H9 (cell line): ENCODE data around the gene PTMA. TPM values are rescaled to one million over a fixed set of nuclear protein-coding genes. Genes with fewer than 3 reads are reported as not detected.

ENCODE experiments used
- DNase-seq: peaks from one replicate; pipeline ENCODE4 v3.0.0-alpha.2; 2017
- H2AFZ ChIP-seq: one replicate; pipeline ENCODE4 v1.6.1; 2013; ENCODE audit warnings: mild to moderate bottlenecking, low read length, control low read depth, moderate library complexity
- H2AK5ac ChIP-seq: 2 replicates; pipeline ENCODE4 v1.6.1; 2013; ENCODE audit warnings: low read length, control low read depth, mixed read lengths; ENCODE audit not compliant: insufficient read length
- H2BK120ac ChIP-seq: one replicate; pipeline ENCODE4 v1.6.1; 2013; ENCODE audit warnings: low read depth, mild to moderate bottlenecking, low read length, control low read depth, inconsistent platforms; ENCODE audit not compliant: poor library complexity, severe bottlenecking
- H2BK12ac ChIP-seq: 2 replicates; pipeline ENCODE4 v1.6.1; 2013; ENCODE audit warnings: low read length, control low read depth, mixed read lengths, low read depth; ENCODE audit not compliant: insufficient read length
- H2BK15ac ChIP-seq: 2 replicates; pipeline ENCODE4 v1.6.1; 2013; ENCODE audit warnings: low read depth, low read length, control low read depth
- H2BK20ac ChIP-seq: one replicate; pipeline ENCODE4 v1.6.1; 2013; ENCODE audit warnings: low read depth, mild to moderate bottlenecking, low read length, control low read depth, inconsistent platforms; ENCODE audit not compliant: poor library complexity, severe bottlenecking
- H2BK5ac ChIP-seq: 2 replicates; pipeline ENCODE4 v1.6.1; 2013; ENCODE audit warnings: low read length, control low read depth, mixed read lengths; ENCODE audit not compliant: insufficient read length
- H3K14ac ChIP-seq: 2 replicates; pipeline ENCODE4 v1.6.1; 2013; ENCODE audit warnings: low read length, control low read depth; ENCODE audit not compliant: insufficient read depth
- H3K18ac ChIP-seq: 2 replicates; pipeline ENCODE4 v1.6.1; 2013; ENCODE audit warnings: low read depth, mild to moderate bottlenecking, mixed read lengths, low read length, control low read depth; ENCODE audit not compliant: insufficient read length
- H3K23ac ChIP-seq: 2 replicates; pipeline ENCODE4 v1.6.1; 2013; ENCODE audit warnings: low read length, control low read depth, mixed read lengths, low read depth; ENCODE audit not compliant: insufficient read length
- H3K23me2 ChIP-seq: 2 replicates; pipeline ENCODE4 v1.6.1; 2013; ENCODE audit warnings: low read depth, mild to moderate bottlenecking, mixed read lengths, low read length, control low read depth; ENCODE audit not compliant: insufficient read length, poor library complexity, severe bottlenecking
- H3K27ac ChIP-seq: 2 replicates; pipeline ENCODE4 v1.5.1; 2013; ENCODE audit warnings: low read length, control low read depth, mixed read lengths, low read depth; ENCODE audit not compliant: insufficient read length
- H3K27me3 ChIP-seq: 2 replicates; pipeline ENCODE4 v1.6.1; 2013; ENCODE audit warnings: low read length, control low read depth, inconsistent platforms; ENCODE audit not compliant: insufficient read depth
- H3K4ac ChIP-seq: 2 replicates; pipeline ENCODE4 v1.6.1; 2013; ENCODE audit warnings: low read depth, mild to moderate bottlenecking, control low read depth, inconsistent platforms, low read length, moderate library complexity
- H3K4me1 ChIP-seq: 2 replicates; pipeline ENCODE4 v1.6.1; 2013; ENCODE audit warnings: low read length, control low read depth, inconsistent platforms; ENCODE audit not compliant: insufficient read depth
- H3K4me2 ChIP-seq: 2 replicates; pipeline ENCODE4 v1.6.1; 2013; ENCODE audit warnings: low read length, control low read depth, mixed read lengths; ENCODE audit not compliant: insufficient read length, insufficient read depth
- H3K56ac ChIP-seq: 2 replicates; pipeline ENCODE4 v1.6.1; 2013; ENCODE audit warnings: low read depth, mild to moderate bottlenecking, mixed read lengths, low read length, control low read depth; ENCODE audit not compliant: insufficient read length
- H3K79me1 ChIP-seq: 2 replicates; pipeline ENCODE4 v1.6.1; 2013; ENCODE audit warnings: low read depth, mild to moderate bottlenecking, moderate library complexity, low read length, control low read depth, inconsistent platforms; ENCODE audit not compliant: insufficient read depth, poor library complexity, severe bottlenecking
- H3K79me2 ChIP-seq: 2 replicates; pipeline ENCODE4 v1.6.1; 2013; ENCODE audit warnings: low read length, control low read depth, inconsistent platforms; ENCODE audit not compliant: insufficient read depth
- H3K9ac ChIP-seq: 2 replicates; pipeline ENCODE4 v1.6.1; 2013; ENCODE audit warnings: low read length, control low read depth, mixed read lengths; ENCODE audit not compliant: insufficient read length; ENCODE audit errors: extremely low read depth
- H3K9me3 ChIP-seq: one replicate; pipeline ENCODE4 v1.6.1; 2013; ENCODE audit warnings: low read depth, low read length, inconsistent platforms; ENCODE audit not compliant: control insufficient read depth
- H3T11ph ChIP-seq: one replicate; pipeline ENCODE4 v1.6.1; 2013; ENCODE audit warnings: mild to moderate bottlenecking, low read length, control low read depth, inconsistent platforms
- H4K20me1 ChIP-seq: one replicate; pipeline ENCODE4 v1.6.1; 2013; ENCODE audit not compliant: control insufficient read depth, insufficient read length, insufficient read depth
- H4K5ac ChIP-seq: 2 replicates; pipeline ENCODE4 v1.6.1; 2013; ENCODE audit warnings: low read depth, mild to moderate bottlenecking, mixed read lengths, low read length, control low read depth; ENCODE audit not compliant: insufficient read length
- H4K8ac ChIP-seq: replicated peaks from 2 replicates; pipeline ENCODE4 v1.6.1; 2013; ENCODE audit warnings: low read length, control low read depth, mixed read lengths, low read depth; ENCODE audit not compliant: insufficient read length
- H4K91ac ChIP-seq: 2 replicates; pipeline ENCODE4 v1.6.1; 2013; ENCODE audit warnings: low read depth, mild to moderate bottlenecking, moderate library complexity, mixed read lengths, low read length, control low read depth; ENCODE audit not compliant: insufficient read length
- H3K27ac Mint-ChIP-seq, 3 experiments: 2 replicates in 2 of 3; 3 replicates in 1 of 3; pipeline ENCODE4 v1.8.0; 2020 to 2021; ENCODE audit warnings: mixed read lengths in 3 of 3, mild to moderate bottlenecking in 1 of 3, moderate library complexity in 1 of 3
- H3K27me3 Mint-ChIP-seq: 2 replicates; pipeline ENCODE4 v1.8.0; 2021; ENCODE audit warnings: low read depth, mild to moderate bottlenecking, moderate library complexity, mixed read lengths
- H3K36me3 Mint-ChIP-seq, 3 experiments: 2 replicates in 2 of 3; 3 replicates in 1 of 3; pipeline ENCODE4 v1.8.0; 2020 to 2021; ENCODE audit warnings: low read depth in 3 of 3, mixed read lengths in 3 of 3; ENCODE audit not compliant: insufficient read depth in 1 of 3
- H3K4me1 Mint-ChIP-seq, 2 experiments: 2 replicates each; pipeline ENCODE4 v1.8.0; 2020; ENCODE audit warnings: mixed read lengths in 2 of 2
- H3K4me3 Mint-ChIP-seq, 2 experiments: 2 replicates in 1 of 2; 3 replicates in 1 of 2; pipeline ENCODE4 v1.8.0; 2020 to 2021; ENCODE audit warnings: mild to moderate bottlenecking in 2 of 2, mixed read lengths in 2 of 2, moderate library complexity in 1 of 2
- H3K9me3 Mint-ChIP-seq, 2 experiments: 2 replicates in 1 of 2; 3 replicates in 1 of 2; pipeline ENCODE4 v1.8.0; 2020; ENCODE audit warnings: mild to moderate bottlenecking in 2 of 2, mixed read lengths in 2 of 2, moderate library complexity in 1 of 2
- CTCF ChIP-seq: fragments of 200-600 bp; sonication (generic); conservative IDR thresholded peaks from 3 replicates; pipeline ENCODE4 v1.8.0; 2021; ENCODE audit warnings: antibody characterized with exemption, mild to moderate bottlenecking
- WGBS: extraction: QIAGEN DNeasy Blood & Tissue Kit; methylation state at CpG from one replicate; pipeline ENCODE4 v1.1.7; 2013; ENCODE audit warnings: missing lambda C conversion rate, low lambda C conversion rate, mixed read lengths; ENCODE audit not compliant: insufficient read length; ENCODE audit errors: extremely low coverage; 5-methylcytosine and 5-hydroxymethylcytosine counted together
- total RNA-seq: library from RNA; stranded (reverse); gene quantifications from 2 replicates; pipeline ENCODE4 v1.2.1, GENCODE V29; 2021

Gene PTMA
- total RNA-seq, 1 experiment from 2014 or later = 1,963 TPM

DNA sequence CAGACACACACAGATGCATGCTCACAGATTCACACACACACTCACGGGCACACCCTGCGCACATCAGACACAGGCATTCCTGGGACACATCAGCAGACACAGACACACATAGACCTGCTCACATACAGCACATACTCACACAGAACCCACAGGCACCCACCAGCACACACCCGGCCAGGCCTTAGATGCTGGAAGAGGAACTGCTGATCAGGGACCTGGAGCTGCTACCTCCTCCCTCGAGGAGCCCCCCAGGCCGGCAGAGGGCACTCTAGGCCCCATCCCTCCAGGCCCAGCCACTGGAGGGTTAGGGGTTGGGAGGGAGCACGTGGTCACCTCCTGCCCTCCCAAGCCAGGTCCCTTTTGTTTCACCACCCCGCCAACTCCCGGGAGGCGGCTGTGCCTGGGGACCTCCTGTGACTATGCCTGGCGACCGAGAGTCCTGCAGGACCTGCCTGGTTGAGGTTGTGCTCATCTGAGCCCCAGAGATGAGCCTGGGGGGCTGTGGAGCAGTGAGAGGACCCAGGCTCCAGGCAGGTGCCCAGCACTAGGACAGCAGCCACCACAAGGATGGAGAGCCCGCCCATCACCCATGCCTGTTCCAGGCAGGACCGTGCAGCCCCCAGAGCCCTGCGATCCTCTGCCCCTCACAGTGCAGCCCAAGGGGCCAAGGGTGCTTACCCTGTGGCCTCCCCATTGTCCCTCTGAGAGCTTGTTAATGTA is 21.0 kb upstream of the PTMA start:
- H4K8ac ChIP-seq = no peak overlapping the region
- peaks cover 1% of the 10 kb centered on the region; the same call in 1 of the 2 replicates for H3K27me3 Mint-ChIP-seq
- H3K9me3 ChIP-seq = no peaks in the 10 kb centered on the region
- no peaks in the 10 kb centered on the region for H4K20me1 ChIP-seq
- H3K4me1 ChIP-seq = peaks cover 3% of the 10 kb centered on the region; the same call in 1 of the 2 replicates
- H2BK20ac ChIP-seq = no peak overlapping the region
- H3K4me2 ChIP-seq = peak overlapping the region; percentile 37
- H3K27ac Mint-ChIP-seq = peak overlapping the region; percentile 70 to 94 (median 87); a peak in 5 of 7 replicates
- DNase-seq = peak; percentile 94
- no peak overlapping the region for H2BK5ac ChIP-seq
- no peak overlapping the region for H3K56ac ChIP-seq
- WGBS = no CpG with 5 or more reads among the region's 14 CpGs
- no peak overlapping the region for H3K23ac ChIP-seq
- H3K4me3 Mint-ChIP-seq = peak overlapping the region; percentile 68 to 75
- peak; percentile 84 for TF ChIP-seq CTCF
- H2AK5ac ChIP-seq = no peak overlapping the region
- H3K18ac ChIP-seq = peak overlapping the region; percentile 73
- peak overlapping the region; percentile 37 for H3K9ac ChIP-seq
- peak overlapping the region; percentile 17 for H4K5ac ChIP-seq
- no peaks in the 10 kb centered on the region for H3K9me3 Mint-ChIP-seq
- no peak overlapping the region for H3K4ac ChIP-seq
- no peak overlapping the region for H4K91ac ChIP-seq
- peaks cover 43 to 54% of the 10 kb centered on the region in 2 experiments for H3K4me1 Mint-ChIP-seq
- H2BK120ac ChIP-seq = no peak overlapping the region
- no peak overlapping the region for H2AFZ ChIP-seq
- no peak overlapping the region for H3K27ac ChIP-seq
- H3K79me2 ChIP-seq = no peaks in the 10 kb centered on the region
- no peak overlapping the region for H2BK15ac ChIP-seq
- no peaks in the 10 kb centered on the region; a peak in 1 of 7 replicates for H3K36me3 Mint-ChIP-seq
- no peaks in the 10 kb centered on the region for H3K79me1 ChIP-seq
- H3K23me2 ChIP-seq = peaks cover 4% of the 10 kb centered on the region
- no peak overlapping the region for H3T11ph ChIP-seq
- no peaks in the 10 kb centered on the region for H3K27me3 ChIP-seq
- peak overlapping the region; percentile 84 for H3K14ac ChIP-seq
- no peak overlapping the region for H2BK12ac ChIP-seq
